Psoas muscle (tissue), 8 donors: ENCODE data around the gene LMO3. TPM values are rescaled to one million over a fixed set of nuclear protein-coding genes. Genes with fewer than 3 reads are reported as not detected.
A peak's percentile ranks its signal among the peaks of the same experiment; 100 is the strongest.

Experiments
- ATAC-seq, 4 donors: fragments of 200-7000 bp; cut with Tn5 transposase; one replicate each; pipeline ENCODE4 v1.9.1; 2020; ENCODE audit warnings: moderate library complexity in 3 of 4, mild to moderate bottlenecking in 2 of 4
- DNase-seq, 2 donors: peaks; one replicate each; pipeline ENCODE4 v3.0.0-alpha.2; 2020
- H3K27ac ChIP-seq: fragments of 200-600 bp; one replicate; pipeline ENCODE4 v1.8.0; 2022
- H3K27me3 ChIP-seq, 3 donors: fragments of 200-600 bp in 1 of 3; one replicate each; pipeline versions ENCODE4 v1.6.1 to v1.8.0; 2013 to 2022; ENCODE audit warnings: low read length in 2 of 3, mild to moderate bottlenecking in 2 of 3, moderate library complexity in 1 of 3; ENCODE audit not compliant: insufficient read depth in 3 of 3
- H3K36me3 ChIP-seq, 2 donors: fragments of 200-600 bp in 1 of 2; one replicate each; pipeline versions ENCODE4 v1.6.1 to v1.8.0; 2013 to 2022; ENCODE audit warnings: low read depth in 1 of 2, mild to moderate bottlenecking in 1 of 2, moderate library complexity in 1 of 2; ENCODE audit not compliant: insufficient read depth in 1 of 2
- H3K4me1 ChIP-seq: fragments of 200-600 bp; one replicate; pipeline ENCODE4 v1.8.0; 2022
- H3K4me3 ChIP-seq: fragments of 200-600 bp; one replicate; pipeline ENCODE4 v1.8.0; 2022; ENCODE audit warnings: mild to moderate bottlenecking
- H3K9me3 ChIP-seq: fragments of 200-600 bp; one replicate; pipeline ENCODE4 v1.8.0; 2022
- CTCF ChIP-seq: fragments of 200-600 bp; IDR thresholded peaks from one replicate; pipeline ENCODE4 v1.8.0; 2022; ENCODE audit warnings: antibody characterized with exemption
- WGBS, 3 donors: extraction: QIAGEN DNeasy Blood & Tissue Kit; methylation state at CpG; one replicate each; pipeline versions ENCODE4 v1.1.6 to v1.1.7; 2013; 5-methylcytosine and 5-hydroxymethylcytosine counted together
- intact Hi-C, 2 donors: fragments of 100-400 bp; cut with DNase I; formaldehyde crosslinking; loops; one replicate each; pipeline versions ENCODE4 v1.11.0 to v1.14.2; 2022
- polyA plus RNA-seq, 3 donors: library from polyadenylated mRNA; stranded (reverse); fragments of 200-250 nt; gene quantifications; one replicate each; pipeline ENCODE4 v1.2.3, GENCODE V29; 2013
- total RNA-seq, 4 donors: library from RNA; stranded (reverse); fragmentation: NEBNext Ultra II Directional in 2 of 4; extraction: Animal tissue kit (Norgen Biotek cat#: 25700) in 2 of 4; gene quantifications; one replicate each; pipeline versions ENCODE4 v1.2.1 to v1.2.4, GENCODE V29; 2021 to 2023
- donor health status: healthy with polysubstance abuse.
- donor health status: DM: no; HTN: no; CAD: no; lungs with moderate emphysema.
- donor health status: Bipolar disorder and iron deficiency.
- donor health status: healthy.
- donor health status: DM: yes; HTN: yes; CAD: no.
- donor health status: DM: no; HTN: no; CAD: no.
- donor health status: DM: no; HTN: no; CAD: no.
- donor health status: DM: yes; HTN: yes; CAD: no.

Gene LMO3
- total and polyA plus RNA-seq, 7 donors, result 0.10 to 2.8 (median 0.74) TPM

DNA sequence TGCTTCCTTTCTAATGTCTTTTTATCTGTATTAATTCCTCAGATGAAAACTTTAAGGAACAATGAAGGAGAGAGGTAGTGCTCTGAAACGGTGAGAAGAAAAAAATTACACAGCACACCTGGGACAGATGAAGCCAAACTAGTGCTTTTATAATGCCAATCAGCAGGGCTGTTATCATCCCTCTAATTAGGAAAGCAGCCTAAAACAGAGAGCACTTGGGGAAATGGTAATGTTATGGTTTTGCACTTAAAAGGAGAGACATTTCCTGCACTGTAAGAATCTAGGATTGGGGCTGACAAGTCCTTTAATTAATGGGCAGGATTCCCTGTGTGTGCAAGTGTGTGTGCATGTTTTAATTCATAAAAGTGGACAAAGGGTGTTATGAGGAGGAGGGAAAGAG lies 4.8 kb upstream of the LMO3 start:
- H3K27ac ChIP-seq, result no peak overlapping the region
- H3K36me3 ChIP-seq, result no peaks in the 10 kb centered on the region
- intact Hi-C loops, result no loop called here
- ATAC-seq (no peak), DNase-seq (no peak)
- WGBS, 3 donors, result 13 to 15% (median 14%) methylated on average over 1 of the region's 1 CpG
- H3K27me3 ChIP-seq, result peaks cover 0 to 25% (median 2%) of the 10 kb centered on the region in 3 donors
- no peak for TF ChIP-seq CTCF
- H3K4me3 ChIP-seq, result no peak overlapping the region
- no peaks in the 10 kb centered on the region for H3K4me1 ChIP-seq
- no peaks in the 10 kb centered on the region for H3K9me3 ChIP-seq

DNA sequence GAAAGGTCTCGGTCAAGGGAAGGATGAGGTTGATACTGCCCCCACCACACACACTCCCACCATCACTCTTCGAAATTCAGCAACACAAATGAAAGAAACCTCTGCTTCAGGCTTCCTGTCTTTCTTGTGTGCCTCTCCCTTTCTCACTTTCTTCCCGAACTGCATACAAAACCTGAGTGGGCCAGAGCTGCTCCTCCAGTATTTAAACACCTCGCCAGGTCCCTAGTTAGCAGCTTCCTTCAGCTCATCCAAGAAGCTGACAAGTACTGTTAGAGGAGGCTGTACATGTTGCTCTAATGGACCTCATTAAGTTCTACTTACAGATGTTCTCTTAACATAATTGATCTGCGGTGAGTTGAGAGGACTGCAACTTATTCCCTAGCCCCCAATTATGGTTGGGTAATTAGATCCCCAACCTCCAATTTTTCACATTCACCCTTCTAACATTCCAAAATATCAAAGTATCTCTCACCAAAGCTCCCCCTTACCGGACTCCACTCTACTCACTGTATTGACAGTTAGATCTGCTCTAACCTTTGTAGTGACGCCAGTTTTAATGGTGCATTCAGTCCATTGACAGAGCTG lies 4.1 kb upstream of the LMO3 start:
- no peak for TF ChIP-seq CTCF
- intact Hi-C loops, result no loop called here
- 38 to 50% (median 41%) methylated on average over 7 of the region's 7 CpGs for WGBS, 3 donors
- Histone ChIP-seq H3K27ac (no peak overlapping the region), H3K27me3 (peaks cover 0 to 30% (median 2%) of the 10 kb centered on the region in 3 donors), H3K4me3 (no peak overlapping the region), H3K4me1 (no peaks in the 10 kb centered on the region), H3K36me3 (no peaks in the 10 kb centered on the region), H3K9me3 (no peaks in the 10 kb centered on the region)
- DNase-seq (no peak), ATAC-seq (no peak)

DNA sequence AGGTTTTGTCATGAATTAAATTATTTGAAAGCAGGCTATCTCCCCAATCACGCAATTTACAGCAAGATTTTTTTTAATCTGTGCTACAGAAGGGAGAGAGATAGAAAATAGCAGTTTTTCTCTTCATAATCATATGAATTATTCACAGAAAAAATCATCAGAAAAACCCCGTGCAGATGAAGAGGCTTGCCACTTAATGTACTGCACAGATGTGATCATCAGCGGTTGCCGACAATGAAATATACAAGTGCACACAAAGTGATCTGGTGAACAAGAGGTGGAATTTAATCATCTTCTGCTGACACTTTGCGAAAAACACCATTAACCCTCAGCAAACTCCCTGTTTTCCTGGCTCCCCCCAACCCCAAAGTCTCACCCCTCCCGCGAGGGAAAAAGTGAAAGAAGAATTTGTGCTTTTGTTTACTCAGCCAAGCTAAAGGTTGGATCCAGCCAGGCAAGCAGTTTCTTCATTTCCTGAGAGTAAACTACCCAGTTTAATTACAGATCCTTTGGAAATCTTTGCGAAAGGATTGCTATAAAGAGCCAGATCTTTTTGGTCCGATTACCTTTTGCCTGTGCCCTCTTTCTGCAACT lies 3.1 kb upstream of the LMO3 start:
- Histone ChIP-seq H3K9me3 (no peaks in the 10 kb centered on the region), H3K4me3 (peak overlapping the region; percentile 11), H3K36me3 (no peaks in the 10 kb centered on the region), H3K4me1 (no peaks in the 10 kb centered on the region), H3K27ac (no peak overlapping the region), H3K27me3 (peaks cover 0 to 34% (median 4%) of the 10 kb centered on the region in 3 donors)
- ATAC-seq (no peak), DNase-seq (no peak)
- 37 to 46% (median 38%) methylated on average over 9 of the region's 9 CpGs for WGBS, 3 donors
- no peak for TF ChIP-seq CTCF
- intact Hi-C loops, result no loop called here

GRCh38 chr12:16607906-16608775 lies 2.2 kb upstream of the LMO3 start:
- Histone ChIP-seq H3K27me3 (peaks cover 0 to 34% (median 4%) of the 10 kb centered on the region in 3 donors), H3K36me3 (no peaks in the 10 kb centered on the region), H3K4me3 (no peak overlapping the region), H3K27ac (no peak overlapping the region), H3K9me3 (no peaks in the 10 kb centered on the region), H3K4me1 (no peaks in the 10 kb centered on the region)
- 79 to 84% (median 80%) methylated on average over 11 of the region's 11 CpGs for WGBS, 3 donors
- intact Hi-C loops, result no loop called here
- no peak for TF ChIP-seq CTCF
- DNase-seq, result no peak
- ATAC-seq, result no peak
